Fibroblast of lung (primary cell): ENCODE measurements around the gene ZC3H12D. TPM values are rescaled to one million over a fixed set of nuclear protein-coding genes. Genes with fewer than 3 reads are reported as not detected.

Experiments
- DNase-seq, 2 donors: peaks; one replicate each; pipeline versions ENCODE4 v3.0.0 to v3.0.0-alpha.2; 2010; ENCODE audit warnings: low read depth in 2 of 2
- H2AFZ ChIP-seq: 2 replicates; pipeline ENCODE4 v1.5.1; 2012; ENCODE audit warnings: low read length, control low read depth, inconsistent platforms
- H3K27ac ChIP-seq: 2 replicates; pipeline ENCODE4 v1.5.1; 2011; ENCODE audit warnings: low read length, control low read depth; ENCODE audit not compliant: insufficient read depth
- H3K27me3 ChIP-seq: 2 replicates; pipeline ENCODE4 v1.5.1; 2011; ENCODE audit warnings: mild to moderate bottlenecking, low read length; ENCODE audit not compliant: control insufficient read depth, insufficient read depth
- H3K36me3 ChIP-seq: 2 replicates; pipeline ENCODE4 v1.5.1; 2011; ENCODE audit warnings: low read length; ENCODE audit not compliant: control insufficient read depth, insufficient read depth
- H3K4me1 ChIP-seq: 2 replicates; pipeline ENCODE4 v1.5.1; 2011; ENCODE audit warnings: low read length; ENCODE audit not compliant: control insufficient read depth, insufficient read depth; ENCODE audit errors: extremely low read depth
- H3K4me2 ChIP-seq: 2 replicates; pipeline ENCODE4 v1.5.1; 2011; ENCODE audit warnings: low read length, control low read depth; ENCODE audit not compliant: insufficient read depth; ENCODE audit errors: extremely low read depth
- H3K4me3 ChIP-seq, 4 experiments: fragments of 200-600 bp in 1 of 4; sonication (generic) in 1 of 4; replicated peaks in 1 of 4; 2 replicates each; pipeline ENCODE4 v1.5.1; 2011 to 2016; ENCODE audit warnings: low read length in 4 of 4, low read depth in 3 of 4, mild to moderate bottlenecking in 3 of 4, control low read depth in 2 of 4, inconsistent platforms in 1 of 4, mixed read lengths in 1 of 4; ENCODE audit not compliant: insufficient read depth in 1 of 4; ENCODE audit errors: control extremely low read depth in 1 of 4
- H3K79me2 ChIP-seq: 2 replicates; pipeline ENCODE4 v1.5.1; 2012; ENCODE audit warnings: mild to moderate bottlenecking, low read length, inconsistent platforms; ENCODE audit not compliant: control insufficient read depth, insufficient read depth
- H3K9ac ChIP-seq: 2 replicates; pipeline ENCODE4 v1.5.1; 2011; ENCODE audit warnings: mild to moderate bottlenecking, low read length, control low read depth; ENCODE audit not compliant: insufficient read depth
- H3K9me3 ChIP-seq: 2 replicates; pipeline ENCODE4 v1.5.1; 2012; ENCODE audit warnings: low read depth, low read length; ENCODE audit not compliant: control insufficient read depth, insufficient read depth
- H4K20me1 ChIP-seq: 2 replicates; pipeline ENCODE4 v1.5.1; 2011; ENCODE audit warnings: low read length; ENCODE audit not compliant: control insufficient read depth, insufficient read depth; ENCODE audit errors: extremely low read depth
- EZH2 ChIP-seq: IDR thresholded peaks from 2 replicates; pipeline ENCODE4 v1.5.1; 2012; ENCODE audit warnings: low read length, control low read depth, mild to moderate bottlenecking; ENCODE audit errors: missing control alignments
- polyA plus RNA-seq, 2 donors: library from polyadenylated mRNA; depleted of rRNA in 1 of 2; stranded (reverse) in 1 of 2; unstranded in 1 of 2; fragments of >200 nt; gene quantifications; 2 replicates each; pipeline ENCODE4 v1.2.1, GENCODE V29; 2011 to 2012; ENCODE audit warnings: missing spikeins in 1 of 2
- total RNA-seq: library from RNA; depleted of rRNA; stranded (reverse); fragments of >200 nt; gene quantifications from 2 replicates; pipeline ENCODE4 v1.2.1, GENCODE V29; 2014
- TF ChIP-seq, protein P1 (sequence below), 2 donors: IDR thresholded peaks in 1 of 2; conservative IDR thresholded peaks in 1 of 2; 1 replicate in 1 of 2; 2 replicates in 1 of 2; pipeline ENCODE4 v1.5.1; 2011 to 2012; ENCODE audit warnings: low read length in 2 of 2, control low read depth in 1 of 2, inconsistent platforms in 1 of 2, low read depth in 1 of 2, mild to moderate bottlenecking in 1 of 2

ZC3H12D gene
- total and polyA plus RNA-seq, 2 donors (not counting 1 experiment from before 2014, with no cell fraction given) = 0.01 to 0.17 TPM

DNA sequence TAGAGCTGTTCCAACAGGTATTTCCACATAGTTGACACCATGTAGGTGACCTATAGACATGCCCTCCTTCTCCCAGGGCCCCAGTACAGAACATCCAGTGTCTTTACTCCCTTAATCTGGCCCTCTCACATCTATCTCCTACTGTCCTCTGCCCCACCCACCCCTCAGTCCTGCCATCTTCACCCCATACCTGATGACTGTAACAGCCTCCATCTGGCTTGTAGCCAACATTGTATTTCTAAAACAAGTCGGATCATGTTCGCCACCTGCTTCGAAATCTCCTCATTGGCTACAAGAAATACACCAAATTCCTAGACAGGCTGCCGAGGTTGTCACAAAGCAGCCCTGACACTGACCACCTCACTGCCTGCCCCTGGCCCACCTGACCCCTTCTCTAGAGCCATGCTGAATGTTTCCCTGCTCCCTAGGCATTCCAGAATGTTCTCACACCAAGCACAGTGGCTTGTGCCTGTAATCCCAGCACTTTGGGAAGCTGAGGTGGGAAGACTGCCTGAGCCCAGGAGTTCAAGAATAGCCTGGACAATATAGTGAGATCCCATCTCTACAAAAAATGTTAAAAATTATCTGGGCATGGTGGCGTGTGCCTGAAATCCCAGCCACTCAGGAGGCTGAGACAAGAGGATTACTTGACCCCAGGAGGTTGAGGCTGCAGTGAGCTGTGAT lies 6.0 kb downstream of the ZC3H12D start:
- Histone ChIP-seq H3K27me3 (no peaks in the 10 kb centered on the region), H3K27ac (no peak overlapping the region), H3K4me2 (no peak overlapping the region), H3K36me3 (no peaks in the 10 kb centered on the region), H2AFZ (no peak overlapping the region), H3K4me1 (no peaks in the 10 kb centered on the region), H3K79me2 (no peaks in the 10 kb centered on the region), H3K9ac (no peak overlapping the region), H3K9me3 (no peaks in the 10 kb centered on the region), H3K4me3 (no peak overlapping the region), H4K20me1 (no peaks in the 10 kb centered on the region)
- DNase-seq = no peak
- TF ChIP-seq EZH2 = no peak
- TF ChIP-seq, protein P1, sequence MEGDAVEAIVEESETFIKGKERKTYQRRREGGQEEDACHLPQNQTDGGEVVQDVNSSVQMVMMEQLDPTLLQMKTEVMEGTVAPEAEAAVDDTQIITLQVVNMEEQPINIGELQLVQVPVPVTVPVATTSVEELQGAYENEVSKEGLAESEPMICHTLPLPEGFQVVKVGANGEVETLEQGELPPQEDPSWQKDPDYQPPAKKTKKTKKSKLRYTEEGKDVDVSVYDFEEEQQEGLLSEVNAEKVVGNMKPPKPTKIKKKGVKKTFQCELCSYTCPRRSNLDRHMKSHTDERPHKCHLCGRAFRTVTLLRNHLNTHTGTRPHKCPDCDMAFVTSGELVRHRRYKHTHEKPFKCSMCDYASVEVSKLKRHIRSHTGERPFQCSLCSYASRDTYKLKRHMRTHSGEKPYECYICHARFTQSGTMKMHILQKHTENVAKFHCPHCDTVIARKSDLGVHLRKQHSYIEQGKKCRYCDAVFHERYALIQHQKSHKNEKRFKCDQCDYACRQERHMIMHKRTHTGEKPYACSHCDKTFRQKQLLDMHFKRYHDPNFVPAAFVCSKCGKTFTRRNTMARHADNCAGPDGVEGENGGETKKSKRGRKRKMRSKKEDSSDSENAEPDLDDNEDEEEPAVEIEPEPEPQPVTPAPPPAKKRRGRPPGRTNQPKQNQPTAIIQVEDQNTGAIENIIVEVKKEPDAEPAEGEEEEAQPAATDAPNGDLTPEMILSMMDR (conservative IDR thresholded peaks at IDR 0.05 in 1 of 2, IDR thresholded peaks at IDR 0.05 in 1 of 2; ENCODE audit: low read depth in 1 of 2, low read length in 2 of 2) = no peak

- Histone ChIP-seq H3K4me3 (no peak overlapping the region), H3K79me2 (no peaks in the 10 kb centered on the region), H3K27me3 (no peaks in the 10 kb centered on the region), H3K9me3 (no peaks in the 10 kb centered on the region), H3K27ac (no peak overlapping the region), H3K36me3 (no peaks in the 10 kb centered on the region), H3K4me1 (no peaks in the 10 kb centered on the region), H2AFZ (no peak overlapping the region), H3K9ac (no peak overlapping the region), H4K20me1 (no peaks in the 10 kb centered on the region), H3K4me2 (no peak overlapping the region)
- TF ChIP-seq, protein P1 (conservative IDR thresholded peaks at IDR 0.05 in 1 of 2, IDR thresholded peaks at IDR 0.05 in 1 of 2; ENCODE audit: low read depth in 1 of 2, low read length in 2 of 2) = no peak
- no peak for TF ChIP-seq EZH2
- no peak for DNase-seq
Measured at GRCh38 chr6:149477544-149477943, 7.3 kb downstream of the ZC3H12D start.

- no peaks in the 10 kb centered on the region for H3K79me2 ChIP-seq
- H2AFZ ChIP-seq = no peak overlapping the region
- H3K4me3 ChIP-seq = no peak overlapping the region
- H4K20me1 ChIP-seq = no peaks in the 10 kb centered on the region
- no peaks in the 10 kb centered on the region for H3K36me3 ChIP-seq
- no peaks in the 10 kb centered on the region for H3K9me3 ChIP-seq
- no peak for DNase-seq
- H3K27ac ChIP-seq = no peak overlapping the region
- H3K4me2 ChIP-seq = no peak overlapping the region
- H3K4me1 ChIP-seq = no peaks in the 10 kb centered on the region
- no peak overlapping the region for H3K9ac ChIP-seq
- H3K27me3 ChIP-seq = no peaks in the 10 kb centered on the region
- TF ChIP-seq EZH2 = no peak
- TF ChIP-seq, protein P1 (conservative IDR thresholded peaks at IDR 0.05 in 1 of 2, IDR thresholded peaks at IDR 0.05 in 1 of 2; ENCODE audit: low read depth in 1 of 2, low read length in 2 of 2) = no peak
Measured at GRCh38 chr6:149476789-149477455, 7.9 kb downstream of the ZC3H12D start.
